Activated gamma-delta T cell treated with Interleukin-2 at 50 U/mL for 16 hours (primary cell): Measurements from ENCODE around the gene TVP23C.
A peak's percentile ranks its signal among the peaks of the same experiment; 100 is the strongest.
"Not testable (repeated sequence)": the region's sequence is repeated elsewhere in the genome, so short reads cannot be mapped to it uniquely, and the experiment has no call there.

Experiments used
- DNase-seq: peaks from one replicate; pipeline ENCODE4 v3.0.0-alpha.2; 2020

The TVP23C gene

DNA sequence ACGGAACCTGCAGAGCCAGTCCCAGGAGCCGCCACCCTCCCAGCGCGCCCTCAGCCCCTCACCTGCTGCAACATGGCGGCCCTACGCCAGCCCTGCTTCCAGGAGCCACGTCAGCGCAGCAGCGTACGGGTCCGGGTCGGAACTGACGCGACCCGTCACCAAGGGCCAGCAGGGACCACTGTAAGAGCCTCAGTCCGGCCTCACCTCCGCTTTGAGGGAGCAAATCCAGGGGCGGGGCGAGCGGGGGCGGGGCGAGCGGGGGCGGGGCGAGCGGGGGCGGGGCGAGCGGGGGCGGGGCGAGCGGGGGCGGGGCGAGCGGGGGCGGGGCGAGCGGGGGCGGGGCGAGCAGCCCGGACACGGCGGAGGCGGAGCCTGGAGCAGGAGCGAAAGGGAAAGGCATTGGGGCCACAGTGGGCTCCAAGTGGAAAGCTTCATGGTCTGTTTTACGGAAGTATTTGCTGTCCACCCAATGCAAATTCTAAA, at the start of gene TVP23C:
TSS of gene TVP23C (minus strand) at position 109 of the 483 bp plus-strand sequence. CDS start at position 74, 35 bp downstream.
- DNase-seq = peak; percentile 53

DNA sequence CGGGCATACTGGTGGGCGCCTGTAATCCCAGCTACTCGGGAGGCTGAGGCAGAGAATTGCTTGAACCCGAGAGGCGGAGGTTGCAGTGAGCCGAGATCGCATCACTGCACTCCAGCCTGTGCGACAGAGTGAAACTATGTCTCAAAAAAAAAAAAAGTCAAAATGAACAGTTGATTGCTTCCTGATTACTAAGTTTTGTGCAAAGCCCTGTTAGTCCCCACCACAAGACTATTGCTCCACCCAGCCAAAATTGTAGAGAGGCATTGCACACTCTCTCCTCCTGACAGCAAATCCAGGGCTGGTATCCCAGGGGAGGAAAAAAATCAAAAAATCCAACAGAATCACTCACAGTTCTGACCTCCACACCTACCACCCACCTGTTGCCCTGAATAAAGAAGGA, 29.7 kb upstream of the TVP23C start:
- DNase-seq = not testable (repeated sequence)

DNA sequence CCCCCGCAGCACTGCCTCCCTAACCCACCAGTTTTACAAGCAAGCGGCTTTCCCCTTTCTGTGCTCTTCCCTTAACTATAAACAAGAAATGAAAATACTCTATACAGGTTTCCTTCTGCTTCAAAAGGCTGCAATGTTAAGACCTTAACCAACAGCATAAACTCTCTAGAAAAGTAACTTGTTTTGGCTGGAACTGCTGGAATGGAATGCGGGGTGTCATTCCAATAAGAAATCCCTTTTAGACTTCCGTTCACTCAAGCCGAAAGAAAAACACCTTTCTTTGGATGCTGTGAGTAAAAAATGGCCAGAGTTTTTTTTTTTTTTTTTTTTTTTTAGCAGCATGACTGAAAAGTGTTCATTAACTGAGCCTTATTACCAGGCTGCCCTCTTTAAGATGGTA, 28.7 kb upstream of the TVP23C start:
- DNase-seq = not testable (repeated sequence)

DNA sequence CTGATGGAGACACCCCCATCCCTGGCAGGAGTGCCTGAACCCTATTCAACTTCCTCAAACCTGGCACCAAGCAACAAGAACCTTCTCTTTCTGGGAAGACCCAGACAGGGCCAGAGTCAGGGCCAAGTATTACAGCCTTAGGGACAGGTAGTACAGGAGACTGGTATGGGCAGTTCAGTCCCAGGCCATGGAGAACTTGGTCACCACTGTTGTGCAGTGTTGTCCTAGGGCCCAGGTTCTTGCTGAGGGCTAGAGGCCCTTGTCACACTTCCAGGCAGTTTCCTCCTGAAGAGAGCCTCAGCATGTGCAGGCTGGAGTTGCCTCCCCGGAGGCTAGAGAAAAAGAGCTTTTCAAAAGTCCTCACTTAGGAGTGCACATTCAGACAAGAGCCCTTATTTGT, 27.6 kb upstream of the TVP23C start:
- DNase-seq = not testable (repeated sequence)

GRCh38 chr17:15589544-15590536, 26.6 kb upstream of the TVP23C start:
- not testable (repeated sequence) for DNase-seq

- DNase-seq = not testable (repeated sequence)
Observed at GRCh38 chr17:15588017-15588416, 24.7 kb upstream of the TVP23C start.

DNA sequence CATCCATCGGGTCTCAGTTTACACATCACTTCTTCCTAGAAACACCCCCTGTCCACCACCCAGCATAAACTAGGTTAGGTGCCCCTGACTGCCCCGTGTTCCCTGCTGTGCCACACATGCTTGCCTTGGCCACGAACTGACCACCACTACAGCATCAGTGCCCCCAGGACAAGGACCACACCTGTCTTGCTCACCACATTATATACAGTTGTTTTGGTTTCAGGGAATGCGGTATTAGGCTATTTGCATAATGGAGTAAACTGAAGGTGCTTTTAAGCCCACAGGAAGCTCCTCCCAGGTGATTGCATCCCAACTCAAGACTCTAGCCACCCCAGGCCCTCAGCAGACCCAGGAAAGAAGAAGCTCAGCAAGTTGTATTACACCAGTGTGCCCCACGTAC, 20.0 kb upstream of the TVP23C start:
- not testable (repeated sequence) for DNase-seq

GRCh38 chr17:15581462-15581861, 18.2 kb upstream of the TVP23C start:
- not testable (repeated sequence) for DNase-seq

DNA sequence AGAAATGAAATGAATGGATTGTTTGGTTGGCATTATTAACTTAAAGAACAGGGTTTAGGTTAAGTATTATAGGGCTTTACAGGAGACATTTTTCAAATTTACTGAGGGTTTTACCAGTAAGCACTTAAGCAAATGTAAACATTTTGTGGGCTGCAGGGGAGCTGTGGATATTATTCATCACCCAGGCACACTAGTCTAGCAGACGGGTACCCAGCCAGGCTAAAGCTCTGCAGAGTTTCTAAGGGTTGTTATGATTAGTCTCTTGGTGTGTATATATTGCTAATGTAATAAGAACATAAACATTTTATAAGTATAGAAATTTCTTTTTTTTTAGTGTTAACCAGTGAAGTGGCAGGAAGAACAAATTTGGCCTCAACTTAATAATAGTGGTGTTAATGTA, 13.6 kb upstream of the TVP23C start:
- DNase-seq = not testable (repeated sequence)

DNA sequence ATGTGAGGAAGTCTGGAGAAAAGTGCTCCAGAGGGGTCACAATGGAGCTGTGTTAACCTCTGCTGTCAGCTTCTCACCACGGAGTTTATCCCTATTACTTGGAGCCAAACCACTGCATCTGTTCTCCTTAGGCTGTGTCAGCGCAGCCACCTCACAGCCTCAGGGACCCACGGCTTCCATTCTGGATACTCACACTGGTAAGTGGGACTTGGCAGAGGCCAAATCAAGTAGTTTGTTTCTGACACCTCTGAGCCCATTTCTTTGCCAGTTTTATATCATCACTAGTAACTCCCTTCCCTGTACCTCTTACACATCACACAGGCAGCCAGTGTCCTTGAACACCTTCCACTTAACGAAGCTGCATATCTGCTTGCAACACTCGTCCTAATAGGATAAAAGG, 11.4 kb upstream of the TVP23C start:
- DNase-seq = not testable (repeated sequence)

- not testable (repeated sequence) for DNase-seq
Observed at GRCh38 chr17:15573870-15574269, 10.6 kb upstream of the TVP23C start.

DNA sequence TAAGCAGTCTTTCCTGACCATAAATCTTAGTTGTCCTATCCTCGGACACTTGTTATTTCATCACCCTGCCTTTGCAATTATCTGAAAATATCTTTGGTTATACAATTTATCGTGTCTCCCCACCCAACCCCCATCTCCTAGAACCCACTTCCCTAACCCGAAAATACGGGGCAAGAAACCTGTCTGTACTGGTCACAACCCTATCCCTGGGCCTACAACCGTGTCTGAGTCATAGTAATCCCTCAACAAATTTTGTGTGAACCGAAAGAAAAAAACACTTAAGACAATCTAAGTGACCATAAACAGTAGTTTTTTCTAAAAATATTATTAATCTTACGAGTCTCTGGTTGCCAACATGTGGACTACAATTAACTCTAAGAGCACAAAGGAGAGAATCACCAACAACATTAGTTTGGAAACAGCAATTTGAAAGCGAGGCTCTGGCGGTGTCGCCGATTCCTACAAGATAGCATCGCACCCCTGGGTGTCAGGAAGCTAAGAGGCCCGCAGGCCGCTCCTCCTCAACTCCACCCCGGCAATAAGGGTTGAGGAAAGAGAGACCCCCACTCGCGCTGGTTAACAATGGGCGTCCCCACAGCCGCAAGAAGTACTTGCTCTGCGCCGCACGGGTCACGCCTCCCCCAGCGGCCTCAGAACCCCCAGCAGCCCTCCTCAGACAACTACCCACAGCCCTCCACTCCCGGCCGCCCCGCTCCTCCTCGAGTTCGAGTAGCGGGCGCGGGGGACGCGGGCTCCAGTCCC, 489 bp downstream of the TVP23C start:
- DNase-seq = not testable (repeated sequence)

GRCh38 chr17:15561439-15561838, 1.8 kb downstream of the TVP23C start:
- not testable (repeated sequence) for DNase-seq

DNA sequence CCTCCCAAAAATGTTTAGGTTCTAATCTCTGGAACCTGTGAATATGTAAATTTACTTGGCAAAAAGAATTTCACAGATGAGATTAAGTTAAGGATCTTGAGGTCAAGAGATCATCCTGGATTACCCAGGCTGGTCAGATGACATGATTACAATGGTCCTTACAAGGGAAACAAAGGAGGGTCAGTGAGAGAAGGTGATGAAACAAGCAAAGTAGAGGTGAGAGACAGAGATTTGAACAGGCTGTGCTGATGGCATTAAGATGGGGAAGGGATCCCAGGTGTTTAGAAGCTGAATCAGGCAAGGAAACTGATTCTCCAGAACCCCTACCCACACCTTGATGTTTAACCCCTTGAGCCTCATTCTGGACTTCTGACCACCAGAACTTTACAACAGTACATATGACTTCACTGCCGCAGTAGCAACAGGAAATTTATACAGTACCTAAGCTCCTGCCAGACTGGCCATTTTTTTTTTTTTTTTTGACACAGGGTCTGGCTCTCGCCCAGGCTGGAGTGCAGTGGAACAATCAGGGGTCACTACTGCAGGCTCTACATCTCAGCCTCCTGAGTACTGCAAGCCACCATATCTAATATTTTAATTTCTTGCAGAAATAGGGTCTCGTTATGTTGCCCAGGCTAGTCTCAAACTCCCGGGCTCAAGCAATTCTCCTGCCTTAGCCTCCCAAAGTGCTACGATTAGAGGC, 4.7 kb downstream of the TVP23C start:
- DNase-seq = not testable (repeated sequence)

DNA sequence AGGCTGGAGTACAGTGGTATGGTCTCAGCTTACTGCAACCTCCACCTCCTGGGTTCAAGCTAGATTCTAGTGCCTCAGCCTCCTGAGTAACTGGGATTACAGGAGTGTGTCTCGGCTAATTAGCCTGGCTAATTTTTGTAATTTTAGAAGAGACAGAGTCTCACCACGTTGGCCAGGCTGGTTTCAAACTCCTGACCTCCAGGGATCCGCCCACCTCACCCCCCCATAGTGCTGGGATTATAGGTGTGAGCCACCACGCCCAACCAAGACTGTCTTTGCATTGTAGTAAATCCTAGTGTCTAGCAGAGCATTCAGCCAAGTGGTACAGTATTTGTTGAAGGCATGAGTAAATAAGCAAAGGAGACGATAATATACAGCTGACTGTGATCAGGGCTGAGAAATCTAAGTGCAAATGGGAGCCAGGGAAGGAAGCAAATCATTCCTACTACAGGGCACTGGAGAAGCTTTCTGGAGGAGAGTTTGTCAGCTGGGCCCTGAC, 5.9 kb downstream of the TVP23C start:
- not testable (repeated sequence) for DNase-seq

DNA sequence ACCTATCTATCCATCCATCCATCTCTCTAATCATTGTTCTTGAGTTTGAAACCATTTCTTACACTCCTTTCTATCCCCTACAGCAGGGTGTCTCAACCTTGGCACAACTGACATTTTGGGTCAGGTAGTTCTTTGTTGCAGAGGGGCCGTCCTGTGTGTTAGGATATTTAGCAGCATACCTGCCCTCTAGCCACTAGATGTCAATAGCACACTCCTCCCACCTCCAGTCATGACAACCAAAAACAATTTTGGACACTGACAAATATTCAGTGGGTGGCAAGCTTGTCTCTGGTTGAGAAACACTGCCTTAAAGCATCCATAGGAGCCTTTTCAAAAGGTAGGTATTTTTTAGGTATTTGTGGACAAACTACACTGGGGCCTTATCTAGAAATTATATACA, 10.4 kb downstream of the TVP23C start:
- not testable (repeated sequence) for DNase-seq

DNA sequence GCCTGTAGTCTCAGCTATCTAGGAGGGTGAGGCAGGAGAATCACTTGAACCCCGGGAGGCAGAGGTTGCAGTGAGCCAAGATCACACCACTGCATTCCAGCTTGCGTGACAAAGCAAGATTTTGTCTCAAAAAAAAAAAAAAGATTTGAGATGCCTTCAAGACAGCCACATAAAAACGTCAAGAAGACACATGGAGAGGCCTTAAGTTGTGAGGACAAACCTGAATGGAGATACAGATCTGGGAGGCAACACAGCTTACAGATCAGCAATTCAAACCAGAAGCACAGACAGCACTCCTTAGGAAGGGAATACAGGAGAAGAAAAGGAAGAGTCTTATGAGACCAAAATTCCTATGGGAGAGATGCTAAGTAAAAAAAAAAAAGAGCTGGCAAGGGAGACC, 13.7 kb downstream of the TVP23C start:
- DNase-seq = not testable (repeated sequence)

- DNase-seq = not testable (repeated sequence)
Observed at GRCh38 chr17:15546604-15547003, 16.7 kb downstream of the TVP23C start.

GRCh38 chr17:15540371-15541219, 22.7 kb downstream of the TVP23C start:
- DNase-seq = not testable (repeated sequence)

DNA sequence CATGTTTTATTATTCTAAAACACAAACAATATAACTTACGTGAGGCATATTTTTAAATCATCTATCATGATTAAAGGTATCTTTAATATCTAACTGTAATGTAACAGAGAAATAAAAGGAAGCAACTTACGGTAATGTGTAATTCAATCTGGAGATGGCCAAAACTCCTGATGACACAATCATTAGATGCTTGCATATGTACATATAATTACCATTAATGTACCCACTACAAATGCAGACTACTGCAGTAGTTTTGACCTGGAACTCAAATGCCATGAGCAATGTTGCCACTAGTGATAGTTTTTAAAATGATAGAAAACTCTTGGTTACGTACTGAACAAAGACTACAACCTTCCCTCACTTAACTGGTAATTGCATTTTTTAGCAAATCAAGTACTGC, 30.2 kb downstream of the TVP23C start:
- not testable (repeated sequence) for DNase-seq
